Peyer's patch (tissue), 4 donors: Measurements from ENCODE around the gene RPAP3.

Experiments
- POLR2A ChIP-seq, 2 donors: fragments of 450-650 bp; IDR thresholded peaks; one replicate each; pipeline ENCODE4 v1.5.1; 2017; ENCODE audit warnings: antibody characterized with exemption in 2 of 2, mild to moderate bottlenecking in 2 of 2, moderate library complexity in 2 of 2
- TF ChIP-seq, protein P1 (sequence below), 6 experiments: fragments of 450-650 bp in 4 of 6; fragments of 200-600 bp in 2 of 6; sonication (generic) in 1 of 6; IDR thresholded peaks; one replicate each; pipeline ENCODE4 v1.5.1; 2017 to 2019; ENCODE audit warnings: antibody characterized with exemption in 6 of 6, mild to moderate bottlenecking in 3 of 6, moderate library complexity in 1 of 6

DNA sequence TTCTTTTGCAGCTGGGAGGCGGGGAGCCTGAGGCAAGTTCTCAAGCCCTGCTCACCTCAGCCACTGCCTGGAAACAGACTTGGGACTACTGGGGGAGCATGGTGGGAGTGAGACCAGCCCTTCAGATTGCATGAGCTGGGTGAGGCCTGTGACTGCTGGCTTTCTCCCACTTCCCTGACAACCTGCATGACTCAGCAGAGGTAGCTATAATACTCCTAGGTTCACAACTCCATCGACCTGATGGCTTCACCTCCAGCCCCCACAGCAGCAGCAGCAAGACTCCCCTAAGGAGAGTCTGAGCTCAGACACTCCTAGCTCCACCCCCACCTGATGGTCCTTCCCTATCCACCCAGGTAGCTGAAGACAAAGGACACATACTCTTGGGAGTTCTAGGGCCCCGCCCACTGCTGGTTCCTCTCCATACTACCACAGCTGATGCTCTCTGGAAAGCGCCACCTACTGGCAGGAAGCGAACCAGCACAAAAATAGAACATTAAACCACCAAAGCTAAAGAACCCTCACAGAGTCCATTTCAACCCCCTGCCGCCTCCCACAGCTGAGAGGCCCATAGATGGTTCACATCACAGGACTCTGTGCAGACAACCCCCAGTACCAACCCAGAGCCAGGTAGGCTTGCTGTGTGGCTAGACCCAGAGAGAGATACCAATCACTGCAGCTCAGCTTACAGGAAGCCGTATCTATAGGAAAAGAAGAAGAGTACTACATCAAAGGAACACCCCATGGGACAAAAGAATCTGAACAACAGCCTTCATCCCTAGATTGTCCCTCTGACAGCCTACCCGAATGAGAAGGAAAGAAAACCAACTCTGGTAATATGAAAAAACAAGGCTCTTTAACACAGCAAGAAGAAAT is 68.7 kb downstream of the RPAP3 start:
- TF ChIP-seq, protein P1, sequence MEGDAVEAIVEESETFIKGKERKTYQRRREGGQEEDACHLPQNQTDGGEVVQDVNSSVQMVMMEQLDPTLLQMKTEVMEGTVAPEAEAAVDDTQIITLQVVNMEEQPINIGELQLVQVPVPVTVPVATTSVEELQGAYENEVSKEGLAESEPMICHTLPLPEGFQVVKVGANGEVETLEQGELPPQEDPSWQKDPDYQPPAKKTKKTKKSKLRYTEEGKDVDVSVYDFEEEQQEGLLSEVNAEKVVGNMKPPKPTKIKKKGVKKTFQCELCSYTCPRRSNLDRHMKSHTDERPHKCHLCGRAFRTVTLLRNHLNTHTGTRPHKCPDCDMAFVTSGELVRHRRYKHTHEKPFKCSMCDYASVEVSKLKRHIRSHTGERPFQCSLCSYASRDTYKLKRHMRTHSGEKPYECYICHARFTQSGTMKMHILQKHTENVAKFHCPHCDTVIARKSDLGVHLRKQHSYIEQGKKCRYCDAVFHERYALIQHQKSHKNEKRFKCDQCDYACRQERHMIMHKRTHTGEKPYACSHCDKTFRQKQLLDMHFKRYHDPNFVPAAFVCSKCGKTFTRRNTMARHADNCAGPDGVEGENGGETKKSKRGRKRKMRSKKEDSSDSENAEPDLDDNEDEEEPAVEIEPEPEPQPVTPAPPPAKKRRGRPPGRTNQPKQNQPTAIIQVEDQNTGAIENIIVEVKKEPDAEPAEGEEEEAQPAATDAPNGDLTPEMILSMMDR (IDR thresholded peaks at IDR 0.05): peak in 4 of 6 experiments; percentile 12 to 28 (median 27)
- TF ChIP-seq POLR2A (IDR thresholded peaks at IDR 0.05): no peak
